ENCODE measurements around the gene ADAMTSL3.

ADAMTSL3 gene

DNA sequence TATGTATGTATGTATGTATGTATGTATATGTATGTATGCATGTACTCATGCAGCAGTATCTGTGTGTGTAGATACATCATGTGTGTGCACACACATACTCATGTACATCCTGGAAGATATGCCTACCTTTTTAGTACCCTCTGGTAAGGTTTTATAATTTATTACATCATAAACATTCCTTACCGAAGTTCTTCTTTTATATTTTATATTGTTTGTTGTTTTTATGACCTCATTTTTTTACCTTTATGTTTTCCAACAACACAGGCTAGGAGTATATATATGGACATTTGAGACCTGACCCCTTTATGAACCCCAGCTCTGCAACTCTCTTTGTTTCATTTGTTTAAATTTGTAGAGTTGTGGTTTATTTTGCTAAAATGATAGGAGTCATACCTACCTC, 263.5 kb downstream of the ADAMTSL3 start:
- Histone ChIP-seq H3K9ac (ENCODE audit: insufficient read length, low read depth) (no peak overlapping the region), H3K27me3 (ENCODE audit: insufficient read depth, insufficient read length) (no peaks in the 10 kb centered on the region), H3K4me3 (ENCODE audit: insufficient read length, low read depth) (no peak overlapping the region), H3K36me3 (ENCODE audit: insufficient read depth, insufficient read length, low read length) (no peaks in the 10 kb centered on the region), H3K9me3 (ENCODE audit: insufficient read depth, low read length) (no peaks in the 10 kb centered on the region), H3K4me1 (ENCODE audit: insufficient read depth, insufficient read length) (no peaks in the 10 kb centered on the region)
- no peak for DNase-seq (ENCODE audit: low read depth, low spot score)
- TF ChIP-seq SUZ12 (IDR thresholded peaks at IDR 0.05; ENCODE audit: extremely low read depth, insufficient read depth, insufficient read length) (no peak), YY1 (IDR thresholded peaks at IDR 0.05; ENCODE audit: insufficient read depth, insufficient read length) (no peak), ZNF274 (IDR thresholded peaks at IDR 0.05; ENCODE audit: low read depth, low read length) (no peak)

DNA sequence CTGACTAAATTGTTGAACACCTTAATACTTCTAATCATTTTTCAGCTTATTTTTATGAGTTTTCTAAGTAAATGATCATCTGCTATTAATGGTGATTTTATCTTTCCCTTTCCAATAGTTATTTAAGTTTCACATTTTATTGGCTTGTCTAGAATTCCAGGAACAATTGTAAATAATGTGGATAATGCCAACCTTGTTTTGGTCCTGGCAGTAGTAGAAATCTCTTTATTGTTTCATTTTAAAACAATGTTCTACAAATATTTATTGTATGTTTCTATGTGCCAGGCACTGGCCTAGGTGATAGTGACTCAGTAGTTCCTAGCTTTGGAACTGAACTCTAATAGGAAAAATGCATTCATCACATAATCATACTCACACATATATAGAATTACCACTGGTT, 264.1 kb downstream of the ADAMTSL3 start:
- no peak for TF ChIP-seq SUZ12 (IDR thresholded peaks at IDR 0.05; ENCODE audit: extremely low read depth, insufficient read depth, insufficient read length)
- TF ChIP-seq ZNF274 (IDR thresholded peaks at IDR 0.05; ENCODE audit: low read depth, low read length) = no peak
- TF ChIP-seq YY1 (IDR thresholded peaks at IDR 0.05; ENCODE audit: insufficient read depth, insufficient read length) = no peak
- Histone ChIP-seq H3K36me3 (ENCODE audit: insufficient read depth, insufficient read length, low read length) (no peaks in the 10 kb centered on the region), H3K9me3 (ENCODE audit: insufficient read depth, low read length) (no peaks in the 10 kb centered on the region), H3K4me1 (ENCODE audit: insufficient read depth, insufficient read length) (no peaks in the 10 kb centered on the region), H3K27me3 (ENCODE audit: insufficient read depth, insufficient read length) (no peaks in the 10 kb centered on the region), H3K4me3 (ENCODE audit: insufficient read length, low read depth) (no peak overlapping the region), H3K9ac (ENCODE audit: insufficient read length, low read depth) (no peak overlapping the region)
- no peak for DNase-seq (ENCODE audit: low read depth, low spot score)

DNA sequence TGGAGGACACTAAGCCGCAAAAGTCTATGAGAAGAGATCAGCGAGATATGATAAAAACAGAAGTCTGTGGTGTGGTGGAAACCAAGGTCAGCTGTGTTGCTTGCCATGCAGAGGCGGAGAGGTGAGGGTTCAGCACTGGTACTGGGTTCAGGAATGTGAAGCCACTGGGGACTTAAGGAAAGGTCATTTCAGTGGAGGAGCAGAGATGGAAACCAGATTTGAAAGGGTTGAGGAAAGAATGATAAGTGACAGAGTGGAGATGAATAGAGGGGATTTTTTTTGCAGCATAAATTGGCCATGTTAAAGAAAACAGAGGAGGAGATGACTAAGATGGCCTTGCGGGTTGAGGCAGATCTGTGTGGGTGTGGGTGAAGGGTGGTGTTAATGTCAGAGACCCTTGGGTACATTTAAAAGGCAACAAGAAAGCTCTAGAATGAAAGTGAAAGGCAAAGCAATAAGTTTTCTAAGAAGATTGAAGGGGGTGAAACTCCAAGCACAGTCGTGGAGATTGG, 265.5 kb downstream of the ADAMTSL3 start:
- DNase-seq (ENCODE audit: low read depth, low spot score) = no peak
- no peak overlapping the region for H3K4me3 ChIP-seq (ENCODE audit: insufficient read length, low read depth)
- no peak for TF ChIP-seq SUZ12 (IDR thresholded peaks at IDR 0.05; ENCODE audit: extremely low read depth, insufficient read depth, insufficient read length)
- TF ChIP-seq ZNF274 (IDR thresholded peaks at IDR 0.05; ENCODE audit: low read depth, low read length) = no peak
- no peak for TF ChIP-seq YY1 (IDR thresholded peaks at IDR 0.05; ENCODE audit: insufficient read depth, insufficient read length)
- H3K4me1 ChIP-seq (ENCODE audit: insufficient read depth, insufficient read length) = no peaks in the 10 kb centered on the region
- H3K9me3 ChIP-seq (ENCODE audit: insufficient read depth, low read length) = no peaks in the 10 kb centered on the region
- H3K27me3 ChIP-seq (ENCODE audit: insufficient read depth, insufficient read length) = no peaks in the 10 kb centered on the region
- H3K36me3 ChIP-seq (ENCODE audit: insufficient read depth, insufficient read length, low read length) = peaks cover 4% of the 10 kb centered on the region
- no peak overlapping the region for H3K9ac ChIP-seq (ENCODE audit: insufficient read length, low read depth)

DNA sequence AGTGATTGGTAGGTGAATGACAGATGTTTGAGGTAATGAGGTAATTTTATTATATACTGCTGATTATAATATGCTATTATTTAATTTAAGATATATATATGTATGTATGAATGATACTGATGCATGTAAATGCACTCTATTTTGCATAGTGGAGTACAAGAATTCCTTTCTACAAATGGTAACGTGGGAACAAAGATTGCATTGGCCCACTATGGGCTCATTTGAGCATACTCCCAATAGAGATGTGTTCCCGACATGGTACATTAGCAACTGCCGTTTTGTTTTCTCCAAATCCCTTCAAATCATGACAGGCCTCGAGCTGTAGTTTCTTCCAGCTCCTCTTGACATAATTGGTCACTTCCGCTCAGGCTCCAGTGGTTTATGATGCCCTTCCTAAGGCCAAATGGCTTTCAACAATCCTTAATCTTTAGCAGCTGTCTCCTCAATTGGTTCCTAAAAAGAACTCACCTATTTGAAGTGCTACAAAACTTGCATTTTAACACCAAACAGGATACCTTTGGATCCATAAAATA, 266.1 kb downstream of the ADAMTSL3 start:
- TF ChIP-seq SUZ12 (IDR thresholded peaks at IDR 0.05; ENCODE audit: extremely low read depth, insufficient read depth, insufficient read length) (no peak), YY1 (IDR thresholded peaks at IDR 0.05; ENCODE audit: insufficient read depth, insufficient read length) (no peak)
- Histone ChIP-seq H3K9me3 (ENCODE audit: insufficient read depth, low read length) (no peaks in the 10 kb centered on the region), H3K9ac (ENCODE audit: insufficient read length, low read depth) (no peak overlapping the region), H3K4me3 (ENCODE audit: insufficient read length, low read depth) (no peak overlapping the region), H3K27me3 (ENCODE audit: insufficient read depth, insufficient read length) (no peaks in the 10 kb centered on the region), H3K36me3 (ENCODE audit: insufficient read depth, insufficient read length, low read length) (peaks cover 4% of the 10 kb centered on the region), H3K4me1 (ENCODE audit: insufficient read depth, insufficient read length) (no peaks in the 10 kb centered on the region)
- DNase-seq (ENCODE audit: low read depth, low spot score) = no peak

DNA sequence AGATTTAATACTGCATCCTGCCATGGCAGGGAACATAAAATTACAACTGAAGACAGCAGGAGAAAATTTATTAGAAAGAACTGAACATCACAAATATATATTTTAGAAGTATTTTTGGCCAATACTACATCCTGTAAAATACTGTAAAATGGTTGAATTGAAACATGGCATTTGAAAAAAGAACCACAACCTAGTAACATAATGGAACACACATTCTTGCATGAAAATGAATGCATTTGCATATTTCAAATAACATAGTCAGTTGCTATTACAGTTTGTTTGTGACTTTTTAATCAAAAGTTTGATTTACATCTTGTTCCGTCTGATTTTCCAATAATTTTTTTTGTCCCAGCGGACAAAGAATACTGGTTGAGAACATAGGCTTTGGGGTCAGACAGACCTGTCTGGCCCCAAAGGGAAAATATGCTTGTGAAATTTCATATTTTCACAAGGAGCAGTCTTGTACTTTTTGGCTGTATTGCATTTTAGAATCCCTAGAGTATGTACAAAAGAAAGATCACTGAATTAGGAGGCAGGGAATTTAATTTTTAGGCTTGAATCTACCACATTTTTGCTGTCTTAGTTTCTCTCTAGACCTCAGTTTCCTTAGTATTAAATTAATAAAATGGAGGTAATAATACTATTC, 268.8 kb downstream of the ADAMTSL3 start:
- Histone ChIP-seq H3K36me3 (ENCODE audit: insufficient read depth, insufficient read length, low read length) (peaks cover 4% of the 10 kb centered on the region), H3K27me3 (ENCODE audit: insufficient read depth, insufficient read length) (no peaks in the 10 kb centered on the region), H3K9me3 (ENCODE audit: insufficient read depth, low read length) (no peaks in the 10 kb centered on the region), H3K4me1 (ENCODE audit: insufficient read depth, insufficient read length) (no peaks in the 10 kb centered on the region), H3K9ac (ENCODE audit: insufficient read length, low read depth) (no peak overlapping the region), H3K4me3 (ENCODE audit: insufficient read length, low read depth) (no peak overlapping the region)
- TF ChIP-seq SUZ12 (IDR thresholded peaks at IDR 0.05; ENCODE audit: extremely low read depth, insufficient read depth, insufficient read length) = no peak
- TF ChIP-seq YY1 (IDR thresholded peaks at IDR 0.05; ENCODE audit: insufficient read depth, insufficient read length) = no peak
- TF ChIP-seq ZNF274 (IDR thresholded peaks at IDR 0.05; ENCODE audit: low read depth, low read length) = no peak
- no peak for DNase-seq (ENCODE audit: low read depth, low spot score)

DNA sequence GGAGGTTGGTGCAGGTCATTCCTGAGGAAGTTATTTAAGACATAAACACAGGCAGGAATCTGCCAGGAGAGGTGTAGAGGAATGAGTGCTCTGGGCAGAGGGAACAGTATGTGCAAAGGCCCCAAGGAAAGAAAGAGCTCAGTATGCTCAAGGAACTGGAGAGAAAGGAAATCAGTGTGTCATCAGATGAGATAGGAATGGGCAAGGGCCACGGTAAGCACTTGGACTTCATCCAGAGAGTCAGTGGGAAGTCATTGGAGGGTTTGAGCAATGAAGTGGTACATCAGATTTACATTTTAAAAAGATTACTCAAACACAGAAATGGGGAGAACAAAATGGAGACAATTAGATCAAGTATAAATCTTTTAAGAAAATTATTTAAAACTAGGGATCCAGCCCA, 272.2 kb downstream of the ADAMTSL3 start:
- H3K36me3 ChIP-seq (ENCODE audit: insufficient read depth, insufficient read length, low read length) = peaks cover 4% of the 10 kb centered on the region
- no peak overlapping the region for H3K9ac ChIP-seq (ENCODE audit: insufficient read length, low read depth)
- no peaks in the 10 kb centered on the region for H3K27me3 ChIP-seq (ENCODE audit: insufficient read depth, insufficient read length)
- TF ChIP-seq SUZ12 (IDR thresholded peaks at IDR 0.05; ENCODE audit: extremely low read depth, insufficient read depth, insufficient read length) = no peak
- TF ChIP-seq YY1 (IDR thresholded peaks at IDR 0.05; ENCODE audit: insufficient read depth, insufficient read length) = no peak
- TF ChIP-seq ZNF274 (IDR thresholded peaks at IDR 0.05; ENCODE audit: low read depth, low read length) = no peak
- DNase-seq (ENCODE audit: low read depth, low spot score) = no peak
- no peaks in the 10 kb centered on the region for H3K9me3 ChIP-seq (ENCODE audit: insufficient read depth, low read length)
- H3K4me3 ChIP-seq (ENCODE audit: insufficient read length, low read depth) = no peak overlapping the region
- no peaks in the 10 kb centered on the region for H3K4me1 ChIP-seq (ENCODE audit: insufficient read depth, insufficient read length)

DNA sequence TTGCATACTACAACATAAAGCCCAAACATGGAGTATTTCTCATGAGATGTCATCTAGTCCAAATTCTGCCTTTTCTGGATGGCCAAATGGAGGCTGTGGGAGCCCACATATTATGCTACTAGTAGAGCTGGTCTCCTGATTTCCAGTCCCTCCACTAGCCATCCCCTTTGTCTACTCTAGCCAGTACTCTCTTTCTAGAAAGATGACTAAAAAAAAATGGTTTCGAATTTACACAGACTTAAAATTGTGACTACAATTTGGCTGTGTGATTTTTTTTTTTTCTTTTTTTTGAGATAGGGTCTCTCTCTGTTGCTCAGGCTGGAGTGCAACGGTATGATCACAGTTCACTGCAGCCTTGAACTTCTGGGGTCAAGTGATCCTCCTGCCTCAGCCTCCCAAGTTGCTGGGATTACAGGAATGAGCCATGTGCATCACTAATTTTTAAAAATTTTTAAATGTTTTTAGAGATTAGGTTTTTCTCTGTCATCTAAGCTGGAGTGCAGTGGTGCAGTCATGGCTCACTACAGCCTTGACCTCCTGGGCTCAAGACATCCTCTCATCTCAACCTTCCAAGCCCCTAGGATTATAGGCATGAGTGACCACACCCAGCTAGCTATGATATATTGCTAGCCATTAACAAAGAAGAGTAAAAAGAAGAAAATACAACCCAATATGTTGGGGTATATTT, 273.9 kb downstream of the ADAMTSL3 start:
- H3K9me3 ChIP-seq (ENCODE audit: insufficient read depth, low read length) = peaks cover 4% of the 10 kb centered on the region; the same call in 1 of the 2 replicates
- no peaks in the 10 kb centered on the region for H3K4me1 ChIP-seq (ENCODE audit: insufficient read depth, insufficient read length)
- H3K9ac ChIP-seq (ENCODE audit: insufficient read length, low read depth) = no peak overlapping the region
- TF ChIP-seq ZNF274 (IDR thresholded peaks at IDR 0.05; ENCODE audit: low read depth, low read length) (no peak), YY1 (IDR thresholded peaks at IDR 0.05; ENCODE audit: insufficient read depth, insufficient read length) (no peak), SUZ12 (IDR thresholded peaks at IDR 0.05; ENCODE audit: extremely low read depth, insufficient read depth, insufficient read length) (no peak)
- H3K36me3 ChIP-seq (ENCODE audit: insufficient read depth, insufficient read length, low read length) = peaks cover 4% of the 10 kb centered on the region
- H3K4me3 ChIP-seq (ENCODE audit: insufficient read length, low read depth) = no peak overlapping the region
- no peak for DNase-seq (ENCODE audit: low read depth, low spot score)
- H3K27me3 ChIP-seq (ENCODE audit: insufficient read depth, insufficient read length) = no peaks in the 10 kb centered on the region
